Right renal pelvis (tissue), 4 donors: ENCODE measurements around the gene RASAL3. TPM values are rescaled to one million over a fixed set of nuclear protein-coding genes. Genes with fewer than 3 reads are reported as not detected.
"Not testable (repeated sequence)": the region's sequence is repeated elsewhere in the genome, so short reads cannot be mapped to it uniquely, and the experiment has no call there.

Experiments used
- DNase-seq, 4 donors: peaks; one replicate each; pipeline ENCODE4 v3.0.0-alpha.2; 2013; ENCODE audit warnings: low read depth in 4 of 4, low spot score in 3 of 4, missing footprints in 1 of 4
- polyA plus RNA-seq, 4 donors: library from polyadenylated mRNA; unstranded; fragments of 120-200 nt; gene quantifications; one replicate each; pipeline ENCODE4 v1.2.1, GENCODE V29; 2013; ENCODE audit not compliant: insufficient read length in 4 of 4

RASAL3 gene
- polyA plus RNA-seq, result 1 to 10 TPM in 1 of 4 donors, under 1 TPM in 3; 0.50 to 1.4 (median 0.86) TPM

DNA sequence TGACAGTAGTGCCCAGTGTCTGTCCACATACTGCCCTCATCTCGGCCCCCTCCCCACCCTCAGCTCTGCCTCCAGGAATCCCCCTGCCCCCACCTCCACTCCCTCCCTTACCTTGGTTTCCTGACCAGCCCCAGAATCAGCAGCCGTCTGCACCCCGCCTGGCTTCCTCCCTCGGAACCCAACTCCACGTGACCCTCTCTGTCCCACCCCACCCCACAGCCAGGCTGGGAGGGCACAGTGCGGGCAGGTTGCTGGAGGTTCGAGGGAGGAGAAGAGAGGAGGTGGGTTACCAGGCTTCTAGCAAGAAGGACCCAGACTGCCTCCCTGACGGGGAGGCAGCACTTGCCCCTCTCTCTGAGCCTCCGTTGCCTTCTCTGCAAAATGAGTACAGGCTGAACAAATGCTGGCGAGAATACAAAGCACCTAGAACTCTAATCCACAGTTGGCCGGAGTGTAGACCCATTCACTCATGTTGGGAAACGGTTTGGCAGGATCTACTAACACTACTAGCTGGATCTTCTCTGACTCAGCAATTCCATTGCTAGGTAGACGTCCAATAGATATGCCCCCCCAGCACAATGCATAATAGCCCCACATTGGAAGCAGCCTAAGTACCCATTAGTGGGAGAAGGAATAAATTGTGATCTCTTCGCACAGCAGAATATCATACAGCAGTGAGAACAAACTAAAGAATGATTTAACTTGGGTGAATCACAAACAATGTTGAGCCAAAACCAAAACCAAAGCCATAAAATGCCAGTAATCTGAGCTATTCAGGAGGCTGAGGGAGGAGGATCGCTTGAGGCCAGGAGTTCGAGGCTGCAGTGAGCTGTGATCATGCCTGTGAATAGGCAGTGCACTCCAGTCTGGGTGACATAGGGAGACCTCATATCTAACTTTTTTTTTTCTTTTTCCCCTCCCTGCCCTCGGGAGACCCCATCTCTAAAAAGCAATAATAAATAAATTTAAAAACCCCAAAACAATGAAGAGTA, at the start of gene RASAL3:
Gene RASAL3, minus strand, starts transcription at position 151 of the 992 bp plus-strand sequence. CDS start 186 bp downstream, outside the sequence.
- no peak for DNase-seq

- no peak for DNase-seq
These were observed 47.5 kb upstream of the RASAL3 start for GRCh38 chr19:15511671-15512424.

- DNase-seq, result no peak
These were observed 43.8 kb upstream of the RASAL3 start, which contains the start of gene CYP4F22 for GRCh38 chr19:15508035-15508710. CYP4F22 (plus strand) TSS chr19:15508525; CDS start chr19:15525337, 16,812 bp downstream.

- peak in 1 of 4 donors; percentile 5 for DNase-seq
These were observed 43.0 kb upstream of the RASAL3 start for GRCh38 chr19:15507068-15508034.

DNA sequence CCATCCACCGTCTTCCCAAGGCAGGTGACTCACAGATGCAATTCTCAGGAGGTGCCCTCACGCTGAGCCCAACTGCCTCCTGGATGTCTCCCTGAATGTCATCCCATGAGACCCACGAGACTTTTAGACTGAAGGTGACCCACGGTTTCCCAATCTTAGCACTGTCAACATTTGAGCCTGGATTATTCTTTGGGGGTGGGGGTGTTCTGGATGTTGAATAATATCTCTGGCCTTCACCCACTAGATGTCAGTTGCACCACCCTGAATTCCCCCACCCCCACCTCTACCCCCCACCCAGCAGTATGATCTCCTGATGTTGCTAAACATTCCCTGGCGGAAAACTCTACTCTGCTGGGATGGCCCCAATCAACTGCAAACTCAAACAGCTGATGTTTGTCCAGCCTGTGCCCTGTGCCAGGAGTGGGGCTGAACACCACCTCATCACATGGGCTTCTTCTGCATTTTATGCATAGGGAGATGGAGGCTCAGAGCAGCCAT, 41.8 kb upstream of the RASAL3 start:
- DNase-seq, result no peak

DNA sequence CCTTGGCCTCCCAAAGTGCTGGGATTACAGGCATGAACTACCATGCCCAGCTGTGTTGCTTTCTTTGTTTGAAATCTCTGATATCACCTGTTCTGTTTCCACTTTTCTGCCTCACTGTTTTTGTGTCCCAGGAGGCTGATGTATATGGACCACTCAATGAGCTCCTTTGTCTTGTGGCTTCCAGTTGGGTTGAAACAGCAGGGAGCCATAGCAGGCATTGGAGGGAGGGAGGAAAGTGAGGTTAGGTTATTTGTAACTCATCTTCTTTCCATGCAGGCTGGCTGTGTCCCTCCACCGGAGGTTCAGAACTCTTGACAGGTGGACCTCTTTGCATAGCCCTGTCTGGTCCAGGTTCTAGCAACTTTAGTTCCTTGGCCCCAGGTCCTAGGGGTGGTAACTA, 37.9 kb upstream of the RASAL3 start:
- no peak for DNase-seq

GRCh38 chr19:15501596-15501995, 37.3 kb upstream of the RASAL3 start:
- DNase-seq, result no peak

DNA sequence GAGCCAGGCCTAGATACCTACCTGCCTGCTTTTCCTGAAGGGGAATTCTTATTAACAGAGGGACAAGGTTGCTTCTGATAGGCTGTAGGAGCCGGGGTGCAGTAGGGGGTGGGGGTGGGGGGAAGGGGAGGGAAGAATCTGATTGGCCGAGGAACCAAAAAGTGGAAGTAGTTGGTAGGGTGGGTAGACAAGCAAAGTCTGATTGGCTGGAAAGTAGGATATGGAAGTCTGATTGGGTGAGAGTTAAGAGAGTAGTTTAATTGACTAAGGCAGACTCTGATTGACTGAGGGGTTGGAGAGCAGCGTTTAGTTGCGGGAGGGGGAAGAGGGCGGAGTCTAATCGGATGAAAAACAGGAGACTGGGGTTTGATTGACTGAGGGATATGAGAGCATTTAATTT, 34.6 kb upstream of the RASAL3 start:
- no peak for DNase-seq

GRCh38 chr19:15498156-15498858, 34.0 kb upstream of the RASAL3 start:
- no peak for DNase-seq

- no peak for DNase-seq
These were observed 30.8 kb upstream of the RASAL3 start for GRCh38 chr19:15495151-15495550.

DNA sequence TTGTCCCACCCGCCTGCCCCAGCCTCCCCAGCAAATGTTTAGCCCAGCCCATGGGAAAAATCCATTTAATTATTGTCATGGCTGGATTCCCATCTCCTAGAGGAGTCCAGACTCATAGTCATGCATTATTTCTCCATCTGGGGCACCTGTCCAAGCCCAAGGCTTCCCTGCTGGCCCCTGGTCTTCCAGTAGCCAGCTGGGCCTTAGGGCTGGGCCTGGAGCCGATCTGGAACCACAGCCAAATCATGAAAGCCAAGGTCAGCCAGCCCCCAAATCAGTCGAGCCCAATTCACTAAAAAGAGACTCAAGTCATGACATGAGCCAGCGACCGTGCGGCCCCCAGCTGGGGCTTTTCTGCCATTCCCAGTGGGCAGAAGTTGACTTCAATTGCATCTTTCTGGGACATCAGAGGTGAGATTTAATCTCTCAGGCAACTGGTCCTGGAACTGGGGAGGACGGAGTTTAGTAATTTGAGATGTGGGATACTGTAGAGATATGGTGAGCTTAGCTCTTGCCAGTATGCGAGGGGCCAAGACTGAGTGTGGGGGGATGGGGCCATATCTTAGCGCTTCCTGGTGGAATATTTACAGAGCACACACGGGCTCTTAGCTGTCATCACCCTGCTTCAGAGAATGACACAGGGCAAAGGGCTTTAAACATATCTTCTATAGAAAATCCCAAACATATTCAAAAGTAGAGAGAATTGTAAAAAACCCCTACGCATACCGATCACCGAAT, 24.3 kb upstream of the RASAL3 start:
- DNase-seq, result no peak

GRCh38 chr19:15487038-15487437, 22.7 kb upstream of the RASAL3 start:
- DNase-seq, result no peak

GRCh38 chr19:15485768-15486167, 21.4 kb upstream of the RASAL3 start:
- DNase-seq, result not testable (repeated sequence)

- DNase-seq, result not testable (repeated sequence)
These were observed 16.7 kb upstream of the RASAL3 start for GRCh38 chr19:15480996-15481395.

GRCh38 chr19:15479391-15480345, 15.3 kb upstream of the RASAL3 start, which contains the start of gene PGLYRP2:
PGLYRP2 (minus strand) TSS chr19:15479501; CDS start chr19:15479371, 130 bp downstream.
- DNase-seq, result no peak

GRCh38 chr19:15476325-15476724, 12.0 kb upstream of the RASAL3 start:
- no peak for DNase-seq

DNA sequence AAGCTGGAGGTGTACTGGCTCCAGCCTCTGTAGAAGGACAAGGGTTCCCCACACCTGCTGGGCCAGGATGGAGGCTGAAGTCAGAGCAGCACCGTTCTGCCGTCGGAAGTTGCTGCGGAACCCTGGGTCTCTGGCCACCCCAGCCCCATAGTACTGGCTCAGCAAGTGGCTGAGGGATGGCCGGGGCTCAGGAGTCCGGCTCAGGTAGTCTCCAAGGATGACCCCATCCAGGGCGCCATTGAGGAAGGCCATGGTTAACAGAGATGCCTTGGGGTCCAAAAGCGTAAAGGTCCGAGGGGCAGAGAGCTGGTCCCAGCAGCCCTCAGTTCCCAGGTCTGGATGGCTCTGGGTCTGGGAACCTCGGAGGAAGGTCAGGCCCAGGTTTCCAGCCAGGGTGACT, 11.3 kb upstream of the RASAL3 start:
- no peak for DNase-seq
